Right lobe of liver (tissue), 4 donors: ENCODE results near the gene RGS3.

Source experiments
- CTCF ChIP-seq, 4 donors: fragments of 200-600 bp in 3 of 4; fragments of 450-650 bp in 1 of 4; IDR thresholded peaks; one replicate each; pipeline versions ENCODE4 v1.5.1 to v1.8.0; 2016 to 2022; ENCODE audit warnings: antibody characterized with exemption in 4 of 4, mild to moderate bottlenecking in 2 of 4
- POLR2A ChIP-seq: fragments of 450-650 bp; IDR thresholded peaks from one replicate; pipeline ENCODE4 v1.6.1; 2017; ENCODE audit warnings: antibody characterized with exemption, mild to moderate bottlenecking
- donor health status: DM: no; HTN: no; CAD: no.
- donor health status: DM: no; HTN: no; CAD: no.
- donor health status: DM: no; HTN: yes; CAD: no.

GRCh38 chr9:113479174-113479621, 15.7 kb downstream of the RGS3 start:
- no peak for TF ChIP-seq CTCF (IDR thresholded peaks at IDR 0.05)
- TF ChIP-seq POLR2A = no peak
